Duodenal mucosa (tissue), 2 donors: ENCODE data around the gene ZSWIM7.
"Not testable (repeated sequence)": the region's sequence is repeated elsewhere in the genome, so short reads cannot be mapped to it uniquely, and the experiment has no call there.

ENCODE experiments used
- H3K27ac ChIP-seq: one replicate; pipeline ENCODE4 v1.7.0; 2013; ENCODE audit warnings: low read depth, low read length
- H3K27me3 ChIP-seq, 2 donors: one replicate each; pipeline ENCODE4 v1.7.0; 2013; ENCODE audit warnings: low read length in 2 of 2, control low read depth in 1 of 2; ENCODE audit not compliant: insufficient read depth in 2 of 2, control insufficient read depth in 1 of 2
- H3K36me3 ChIP-seq, 2 donors: one replicate each; pipeline ENCODE4 v1.7.0; 2013; ENCODE audit warnings: low read length in 2 of 2, control low read depth in 1 of 2; ENCODE audit not compliant: insufficient read depth in 2 of 2, control insufficient read depth in 1 of 2
- H3K4me1 ChIP-seq, 2 donors: one replicate each; pipeline ENCODE4 v1.7.0; 2013; ENCODE audit warnings: low read length in 2 of 2, control low read depth in 1 of 2; ENCODE audit not compliant: insufficient read depth in 2 of 2, control insufficient read depth in 1 of 2
- H3K4me3 ChIP-seq, 2 donors: one replicate each; pipeline ENCODE4 v1.7.0; 2013; ENCODE audit warnings: low read length in 2 of 2, low read depth in 1 of 2
- H3K9ac ChIP-seq, 2 donors: one replicate each; pipeline ENCODE4 v1.7.0; 2013; ENCODE audit warnings: low read length in 2 of 2, low read depth in 1 of 2
- H3K9me3 ChIP-seq, 2 donors: one replicate each; pipeline ENCODE4 v1.7.0; 2013; ENCODE audit warnings: low read length in 2 of 2, control low read depth in 1 of 2; ENCODE audit not compliant: control insufficient read depth in 1 of 2

Gene ZSWIM7

GRCh38 chr17:15947271-15947670, 52.2 kb downstream of the ZSWIM7 start:
- no peak overlapping the region for H3K4me3 ChIP-seq
- H3K27ac ChIP-seq: no peak overlapping the region
- H3K4me1 ChIP-seq: peaks cover 4 to 8% of the 10 kb centered on the region in 2 donors
- H3K36me3 ChIP-seq: no peaks in the 10 kb centered on the region
- peaks cover 20 to 22% of the 10 kb centered on the region in 2 donors for H3K27me3 ChIP-seq
- no peak overlapping the region for H3K9ac ChIP-seq
- no peaks in the 10 kb centered on the region for H3K9me3 ChIP-seq

- Histone ChIP-seq H3K27me3 (peaks cover 20 to 22% of the 10 kb centered on the region in 2 donors), H3K9ac (no peak overlapping the region), H3K36me3 (no peaks in the 10 kb centered on the region), H3K9me3 (no peaks in the 10 kb centered on the region), H3K4me3 (no peak overlapping the region), H3K4me1 (peaks cover 4 to 8% of the 10 kb centered on the region in 2 donors), H3K27ac (no peak overlapping the region)
These were observed 52.8 kb downstream of the ZSWIM7 start for GRCh38 chr17:15946611-15947120.

DNA sequence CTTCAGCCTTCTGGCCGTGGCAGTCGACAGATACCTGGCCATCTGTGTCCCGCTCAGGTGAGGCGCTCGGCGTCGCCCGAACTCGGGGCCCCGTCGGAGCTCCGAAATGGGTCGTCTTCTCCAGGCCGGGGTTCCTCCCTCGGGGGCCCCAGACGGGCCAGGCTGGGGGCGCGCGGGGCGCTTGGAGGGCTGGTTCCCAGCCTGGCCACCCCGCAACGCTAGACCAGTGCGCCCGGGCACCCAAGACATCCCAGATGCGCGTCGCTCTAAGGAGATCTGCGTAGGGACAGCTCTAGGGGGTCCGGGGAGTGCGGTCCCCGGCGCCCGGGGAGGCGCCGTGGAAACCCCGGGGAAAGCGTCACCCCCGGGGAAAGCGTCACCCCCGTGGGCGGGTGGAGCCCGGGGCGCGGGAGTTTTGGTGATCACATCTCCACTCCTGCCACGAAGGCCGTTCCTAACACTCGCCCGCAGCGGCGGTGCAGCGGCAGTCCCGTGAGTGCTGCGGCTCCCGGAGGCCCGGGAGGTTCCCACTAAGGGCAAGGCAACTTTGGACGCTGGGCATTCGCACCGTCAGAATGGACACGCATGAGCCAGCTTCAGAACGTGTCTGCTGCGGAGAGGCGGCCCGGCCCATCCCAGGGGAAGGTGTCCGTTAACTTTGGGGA, 53.8 kb downstream of the ZSWIM7 start:
- H3K9ac ChIP-seq: peak overlapping the region; percentile 32 to 38
- no peaks in the 10 kb centered on the region for H3K36me3 ChIP-seq
- H3K27ac ChIP-seq: no peak overlapping the region
- H3K4me3 ChIP-seq: peak overlapping the region; percentile 76 to 86
- H3K27me3 ChIP-seq: peaks cover 20 to 22% of the 10 kb centered on the region in 2 donors
- peaks cover 4 to 8% of the 10 kb centered on the region in 2 donors for H3K4me1 ChIP-seq
- no peaks in the 10 kb centered on the region for H3K9me3 ChIP-seq

- Histone ChIP-seq H3K36me3 (no peaks in the 10 kb centered on the region), H3K27me3 (peaks cover 20 to 22% of the 10 kb centered on the region in 2 donors), H3K4me3 (peak within 1 kb of the TSS; percentile 76 to 86), H3K9me3 (no peaks in the 10 kb centered on the region), H3K4me1 (peaks cover 4 to 8% of the 10 kb centered on the region in 2 donors), H3K9ac (peak within 1 kb of the TSS; percentile 32 to 38), H3K27ac (peak within 1 kb of the TSS; percentile 10)
These were observed 54.6 kb downstream of the ZSWIM7 start, which contains the start of gene ADORA2B for GRCh38 chr17:15944759-15945526. TSS of gene ADORA2B (plus strand) at chr17:15945130. CDS start at chr17:15945249, 119 bp downstream.

DNA sequence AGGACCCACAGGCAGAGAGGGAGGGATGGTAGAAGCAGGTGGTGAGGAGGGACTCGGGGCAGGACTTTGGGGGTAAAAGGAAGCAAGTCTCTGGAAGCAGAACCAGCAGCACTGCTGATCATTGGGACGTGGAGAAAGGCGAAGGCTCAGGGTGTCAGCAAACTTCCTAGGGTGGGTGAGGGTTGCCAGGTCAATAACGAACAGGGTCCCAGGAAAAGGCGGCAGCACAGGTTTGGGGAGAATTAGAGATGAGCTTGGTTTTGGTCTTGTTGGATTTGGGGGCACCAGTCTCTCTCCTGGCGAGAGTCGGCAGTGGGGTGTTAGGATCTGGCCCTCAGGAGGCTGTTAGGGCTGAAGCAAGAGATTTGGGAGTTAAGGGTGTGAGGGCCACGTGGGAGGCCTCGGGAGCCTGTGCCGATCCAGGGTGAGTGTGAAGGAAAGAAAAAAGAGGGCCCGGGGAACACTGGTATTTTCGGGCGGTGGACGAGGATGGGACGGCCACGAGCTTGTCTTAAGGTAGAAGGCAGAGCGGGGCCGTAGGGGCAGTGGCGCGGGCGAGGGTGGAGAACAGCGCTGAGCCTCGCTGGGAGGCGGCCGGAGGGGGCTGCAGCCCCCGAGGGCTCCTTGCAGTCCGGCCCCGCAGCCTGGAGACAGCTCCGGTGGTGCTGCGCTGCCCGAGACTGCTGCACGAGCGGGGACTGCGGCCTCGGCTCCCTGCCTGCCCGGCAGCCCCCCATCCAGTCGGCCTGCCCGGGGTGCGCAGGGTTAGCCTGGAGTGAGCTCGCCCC, 55.3 kb downstream of the ZSWIM7 start:
- H3K9me3 ChIP-seq: no peaks in the 10 kb centered on the region
- H3K27me3 ChIP-seq: peaks cover 20 to 22% of the 10 kb centered on the region in 2 donors
- H3K4me3 ChIP-seq: peak overlapping the region; percentile 76 to 86
- peaks cover 4 to 8% of the 10 kb centered on the region in 2 donors for H3K4me1 ChIP-seq
- no peaks in the 10 kb centered on the region for H3K36me3 ChIP-seq
- H3K9ac ChIP-seq: no peak overlapping the region
- H3K27ac ChIP-seq: no peak overlapping the region

- Histone ChIP-seq H3K36me3 (no peaks in the 10 kb centered on the region), H3K4me1 (peaks cover 3 to 8% of the 10 kb centered on the region in 2 donors), H3K27ac (no peak overlapping the region), H3K4me3 (no peak overlapping the region), H3K27me3 (peaks cover 20 to 22% of the 10 kb centered on the region in 2 donors), H3K9ac (no peak overlapping the region), H3K9me3 (no peaks in the 10 kb centered on the region)
These were observed 57.2 kb downstream of the ZSWIM7 start for GRCh38 chr17:15942207-15942833.

DNA sequence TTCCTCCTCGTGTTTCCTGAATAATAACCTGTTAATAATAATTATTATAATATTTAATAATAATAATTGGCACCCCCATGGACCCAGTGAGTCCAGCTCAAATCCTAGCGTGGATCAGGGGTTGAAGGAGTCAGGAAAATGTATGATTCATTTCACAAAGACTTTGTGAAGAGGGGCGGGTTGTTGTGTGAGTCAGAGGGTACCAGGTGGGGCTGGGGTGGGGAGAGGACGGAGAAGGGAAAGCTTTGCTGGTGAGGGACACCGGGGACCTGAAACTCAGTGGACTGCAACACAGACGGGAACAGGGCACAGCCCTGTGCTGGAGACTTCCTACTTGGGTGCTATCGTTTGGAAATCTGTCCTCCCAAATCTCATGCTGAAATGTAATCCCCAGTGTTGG, 57.7 kb downstream of the ZSWIM7 start:
- no peaks in the 10 kb centered on the region for H3K9me3 ChIP-seq
- peaks cover 0 to 8% of the 10 kb centered on the region in 2 donors for H3K4me1 ChIP-seq
- H3K4me3 ChIP-seq: no peak overlapping the region
- H3K27me3 ChIP-seq: peaks cover 19 to 20% of the 10 kb centered on the region in 2 donors
- H3K9ac ChIP-seq: no peak overlapping the region
- no peaks in the 10 kb centered on the region for H3K36me3 ChIP-seq
- no peak overlapping the region for H3K27ac ChIP-seq

- not testable (repeated sequence) for H3K4me1 ChIP-seq, H3K27me3 ChIP-seq, H3K4me3 ChIP-seq, H3K27ac ChIP-seq, H3K36me3 ChIP-seq, H3K9ac ChIP-seq, H3K9me3 ChIP-seq
These were observed 63.0 kb downstream of the ZSWIM7 start for GRCh38 chr17:15936481-15936880.

GRCh38 chr17:15935891-15936290, 63.6 kb downstream of the ZSWIM7 start:
- no peaks in the 10 kb centered on the region for H3K27me3 ChIP-seq
- H3K9me3 ChIP-seq: no peaks in the 10 kb centered on the region
- no peaks in the 10 kb centered on the region for H3K4me1 ChIP-seq
- H3K27ac ChIP-seq: no peak overlapping the region
- no peak overlapping the region for H3K4me3 ChIP-seq
- no peaks in the 10 kb centered on the region for H3K36me3 ChIP-seq
- H3K9ac ChIP-seq: no peak overlapping the region
